HEK293 (cell line): ENCODE data around the gene S100B.

Experiments
- CTCF ChIP-seq: fragments of 450-650 bp; formaldehyde crosslinking; IDR thresholded peaks from 2 replicates; pipeline ENCODE4 v1.5.1; 2016; ENCODE audit warnings: missing biosample characterization, missing genetic modification characterization
- YY1 ChIP-seq: fragments of 450-650 bp; formaldehyde crosslinking; IDR thresholded peaks from 2 replicates; pipeline ENCODE4 v1.5.1; 2018; ENCODE audit warnings: missing biosample characterization, missing genetic modification characterization
- ZBTB7A ChIP-seq: fragments of 450-650 bp; formaldehyde crosslinking; IDR thresholded peaks from 2 replicates; pipeline ENCODE4 v1.5.1; 2016; ENCODE audit warnings: low read depth, missing biosample characterization, missing genetic modification characterization
- ZNF114 ChIP-seq: fragments of 450-650 bp; formaldehyde crosslinking; IDR thresholded peaks from 2 replicates; pipeline ENCODE4 v1.5.0; 2017; ENCODE audit warnings: missing biosample characterization, missing genetic modification characterization
- ZNF133 ChIP-seq: fragments of 450-650 bp; formaldehyde crosslinking; IDR thresholded peaks from 2 replicates; pipeline ENCODE4 v1.5.1; 2016; ENCODE audit warnings: missing biosample characterization, missing genetic modification characterization
- ZNF146 ChIP-seq: fragments of 450-650 bp; formaldehyde crosslinking; IDR thresholded peaks from 2 replicates; pipeline ENCODE4 v1.5.1; 2016; ENCODE audit warnings: missing biosample characterization, missing genetic modification characterization
- ZNF184 ChIP-seq: fragments of 450-650 bp; IDR thresholded peaks from 2 replicates; pipeline ENCODE4 v1.5.1; 2018; ENCODE audit warnings: missing biosample characterization, mild to moderate bottlenecking, missing genetic modification characterization
- ZNF274 ChIP-seq, 2 experiments: fragments of 200-500 bp in 1 of 2; fragments of 450-650 bp in 1 of 2; sonication (Bioruptor generic) in 1 of 2; formaldehyde crosslinking in 1 of 2; IDR thresholded peaks; 2 replicates each; pipeline versions ENCODE4 v1.5.1 to v1.6.1; 2014 to 2016; ENCODE audit warnings: borderline replicate concordance in 1 of 2, inconsistent platforms in 1 of 2, low read length in 1 of 2, missing biosample characterization in 1 of 2, missing genetic modification characterization in 1 of 2
- ZNF394 ChIP-seq: fragments of 450-650 bp; formaldehyde crosslinking; IDR thresholded peaks from 2 replicates; pipeline ENCODE4 v1.5.1; 2016; ENCODE audit warnings: missing biosample characterization, missing genetic modification characterization, mild to moderate bottlenecking, moderate library complexity, borderline replicate concordance
- ZNF473 ChIP-seq: fragments of 450-650 bp; formaldehyde crosslinking; IDR thresholded peaks from 2 replicates; pipeline ENCODE4 v1.5.1; 2017; ENCODE audit warnings: missing biosample characterization, missing genetic modification characterization
- ZNF530 ChIP-seq: fragments of 450-650 bp; formaldehyde crosslinking; IDR thresholded peaks from 2 replicates; pipeline ENCODE4 v1.5.1; 2016; ENCODE audit warnings: low read depth, missing biosample characterization, missing genetic modification characterization
- ZNF626 ChIP-seq: fragments of 450-650 bp; sonication (Bioruptor Pico); formaldehyde crosslinking; IDR thresholded peaks from 2 replicates; pipeline ENCODE4 v1.5.1; 2018; ENCODE audit warnings: missing biosample characterization, missing genetic modification characterization, inconsistent platforms
- TF ChIP-seq, protein P1 (sequence below): fragments of 450-650 bp; formaldehyde crosslinking; IDR thresholded peaks from 2 replicates; pipeline ENCODE4 v1.5.0; 2017; ENCODE audit warnings: missing biosample characterization, missing genetic modification characterization, borderline replicate concordance

DNA sequence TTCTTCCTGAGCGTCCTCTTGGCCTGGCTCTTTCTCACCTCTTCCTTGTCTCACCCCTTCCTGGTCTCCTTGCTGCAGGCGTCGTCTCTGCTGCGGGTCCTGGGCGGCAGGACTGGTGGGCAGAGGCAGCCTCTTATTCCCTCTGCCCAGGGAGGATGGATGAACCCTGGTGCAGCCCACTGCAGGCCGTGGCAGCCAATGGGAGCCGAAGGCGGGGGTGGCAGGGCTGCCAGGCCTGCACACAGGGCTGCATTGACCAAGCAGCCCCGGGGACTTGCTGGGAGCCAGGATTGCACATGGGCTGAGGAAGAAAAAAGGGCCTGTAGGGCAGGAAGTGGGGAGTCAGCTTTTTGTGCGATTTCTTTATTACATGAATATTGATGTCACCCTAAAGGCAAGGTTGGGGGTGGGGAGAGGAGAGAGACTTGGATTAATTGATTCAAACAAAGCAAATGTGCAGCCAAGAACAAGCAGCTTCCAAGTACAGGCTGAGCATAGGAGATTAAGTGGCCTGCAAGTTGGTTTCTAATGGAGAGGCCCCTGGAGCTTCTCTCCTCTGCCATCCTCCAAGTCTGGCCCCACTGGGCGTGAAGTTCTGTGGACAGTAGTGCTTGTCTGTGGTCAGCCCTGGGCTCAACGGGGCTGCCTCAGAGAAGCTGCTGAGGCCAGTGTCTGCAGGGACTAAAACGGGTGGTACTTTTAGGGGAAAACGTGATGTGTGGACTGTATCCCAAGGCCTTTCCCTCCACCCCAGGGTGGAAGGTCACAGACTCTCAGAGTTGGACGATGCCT is at the start of gene S100B:
- TF ChIP-seq CTCF (no peak), ZNF274 (IDR thresholded peaks at IDR 0.05; ENCODE audit: low read length) (no peak), ZNF274 (tag by site-specific recombination; IDR thresholded peaks at IDR 0.05; ENCODE audit: borderline replicate concordance) (no peak), ZNF530 (no peak), ZNF146 (tag by site-specific recombination) (no peak), ZNF184 (tag by site-specific recombination) (no peak), ZNF394 (tag by site-specific recombination) (no peak), YY1 (tag by site-specific recombination) (no peak), ZNF626 (tag by site-specific recombination) (no peak), ZNF114 (tag by site-specific recombination) (no peak), ZBTB7A (tag by site-specific recombination) (no peak), ZNF473 (tag by site-specific recombination) (no peak), ZNF133 (tag by site-specific recombination) (no peak)
- TF ChIP-seq, protein P1, sequence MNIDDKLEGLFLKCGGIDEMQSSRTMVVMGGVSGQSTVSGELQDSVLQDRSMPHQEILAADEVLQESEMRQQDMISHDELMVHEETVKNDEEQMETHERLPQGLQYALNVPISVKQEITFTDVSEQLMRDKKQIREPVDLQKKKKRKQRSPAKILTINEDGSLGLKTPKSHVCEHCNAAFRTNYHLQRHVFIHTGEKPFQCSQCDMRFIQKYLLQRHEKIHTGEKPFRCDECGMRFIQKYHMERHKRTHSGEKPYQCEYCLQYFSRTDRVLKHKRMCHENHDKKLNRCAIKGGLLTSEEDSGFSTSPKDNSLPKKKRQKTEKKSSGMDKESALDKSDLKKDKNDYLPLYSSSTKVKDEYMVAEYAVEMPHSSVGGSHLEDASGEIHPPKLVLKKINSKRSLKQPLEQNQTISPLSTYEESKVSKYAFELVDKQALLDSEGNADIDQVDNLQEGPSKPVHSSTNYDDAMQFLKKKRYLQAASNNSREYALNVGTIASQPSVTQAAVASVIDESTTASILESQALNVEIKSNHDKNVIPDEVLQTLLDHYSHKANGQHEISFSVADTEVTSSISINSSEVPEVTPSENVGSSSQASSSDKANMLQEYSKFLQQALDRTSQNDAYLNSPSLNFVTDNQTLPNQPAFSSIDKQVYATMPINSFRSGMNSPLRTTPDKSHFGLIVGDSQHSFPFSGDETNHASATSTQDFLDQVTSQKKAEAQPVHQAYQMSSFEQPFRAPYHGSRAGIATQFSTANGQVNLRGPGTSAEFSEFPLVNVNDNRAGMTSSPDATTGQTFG (tag by site-specific recombination) = no peak
